Stimulated activated CD4-positive, alpha-beta T cell treated with anti-CD3 and anti-CD28 coated beads, TNF-alpha, amount 100 ng/mL, for 24 hours (primary cell): ENCODE measurements around the gene ATP8A2.
"Not testable (repeated sequence)": the region's sequence is repeated elsewhere in the genome, so short reads cannot be mapped to it uniquely, and the experiment has no call there.

Experiments used
- DNase-seq, 3 experiments: peaks; one replicate each; pipeline ENCODE4 v3.0.0-alpha.2; 2020; ENCODE audit warnings: low read depth in 3 of 3

Gene ATP8A2

GRCh38 chr13:25920931-25921330 is 549.2 kb downstream of the ATP8A2 start:
- no peak for DNase-seq

- no peak for DNase-seq
Observed at GRCh38 chr13:25922376-25922775, 550.6 kb downstream of the ATP8A2 start.

GRCh38 chr13:25923217-25924085 is 551.7 kb downstream of the ATP8A2 start:
- DNase-seq, result no peak

- no peak for DNase-seq
Observed at GRCh38 chr13:25927363-25927762, 555.6 kb downstream of the ATP8A2 start.

GRCh38 chr13:25927932-25928331 is 556.2 kb downstream of the ATP8A2 start:
- DNase-seq, result no peak

- no peak for DNase-seq
Observed at GRCh38 chr13:25928941-25929505, 557.2 kb downstream of the ATP8A2 start.

- no peak for DNase-seq
Observed at GRCh38 chr13:25929816-25930215, 558.0 kb downstream of the ATP8A2 start.

- no peak for DNase-seq
Observed at GRCh38 chr13:25930653-25931052, 558.9 kb downstream of the ATP8A2 start.

- DNase-seq, result no peak
Observed at GRCh38 chr13:25932365-25932764, 560.6 kb downstream of the ATP8A2 start.

- DNase-seq, result no peak
Observed at GRCh38 chr13:25933520-25933919, 561.7 kb downstream of the ATP8A2 start.

- DNase-seq, result no peak
Observed at GRCh38 chr13:25934127-25934526, 562.4 kb downstream of the ATP8A2 start.

GRCh38 chr13:25939961-25940687 is 568.4 kb downstream of the ATP8A2 start:
- DNase-seq, result no peak

- no peak for DNase-seq
Observed at GRCh38 chr13:25943081-25943480, 571.3 kb downstream of the ATP8A2 start.

GRCh38 chr13:25943658-25944057 is 571.9 kb downstream of the ATP8A2 start:
- DNase-seq, result no peak

- DNase-seq, result no peak
Observed at GRCh38 chr13:25945596-25945995, 573.8 kb downstream of the ATP8A2 start.

- no peak for DNase-seq
Observed at GRCh38 chr13:25946321-25946720, 574.5 kb downstream of the ATP8A2 start.

GRCh38 chr13:25948910-25949309 is 577.1 kb downstream of the ATP8A2 start:
- DNase-seq, result no peak

- no peak for DNase-seq
Observed at GRCh38 chr13:25951831-25952230, 580.1 kb downstream of the ATP8A2 start.

GRCh38 chr13:25954080-25954479 is 582.3 kb downstream of the ATP8A2 start:
- DNase-seq, result not testable (repeated sequence)

- not testable (repeated sequence) for DNase-seq
Observed at GRCh38 chr13:25954943-25955342, 583.2 kb downstream of the ATP8A2 start.

- no peak for DNase-seq
Observed at GRCh38 chr13:25958986-25959385, 587.2 kb downstream of the ATP8A2 start.

GRCh38 chr13:25961294-25961693 is 589.5 kb downstream of the ATP8A2 start:
- DNase-seq, result no peak

GRCh38 chr13:25963674-25964073 is 591.9 kb downstream of the ATP8A2 start:
- no peak for DNase-seq
